ENCODE data around the gene CXorf49.
"Not testable (repeated sequence)": the region's sequence is repeated elsewhere in the genome, so short reads cannot be mapped to it uniquely, and the experiment has no call there.

- TF ChIP-seq ZNF239 (CRISPR knock-in tag; IDR thresholded peaks at IDR 0.05); USF2 (CRISPR knock-in tag; IDR thresholded peaks at IDR 0.05); POLR2A (conservative IDR thresholded peaks at IDR 0.05); PBX2 (CRISPR knock-in tag; IDR thresholded peaks at IDR 0.05; ENCODE audit: low read depth); PBX2 (tag; conservative IDR thresholded peaks at IDR 0.05; ENCODE audit: low read depth); FOXA1 (IDR thresholded peaks at IDR 0.05; ENCODE audit: borderline replicate concordance); SIRT6 (IDR thresholded peaks at IDR 0.05; ENCODE audit: low read depth, low read length); HOMEZ (CRISPR knock-in tag; IDR thresholded peaks at IDR 0.05): not testable (repeated sequence)
These were observed 41.9 kb downstream of the CXorf49 start for GRCh38 chrX:71676068-71676795.

Data from K562 (cell line).